Measurements from ENCODE around the gene SLCO3A1.
"Not testable (repeated sequence)": the region's sequence is repeated elsewhere in the genome, so short reads cannot be mapped to it uniquely, and the experiment has no call there.

The SLCO3A1 gene

DNA sequence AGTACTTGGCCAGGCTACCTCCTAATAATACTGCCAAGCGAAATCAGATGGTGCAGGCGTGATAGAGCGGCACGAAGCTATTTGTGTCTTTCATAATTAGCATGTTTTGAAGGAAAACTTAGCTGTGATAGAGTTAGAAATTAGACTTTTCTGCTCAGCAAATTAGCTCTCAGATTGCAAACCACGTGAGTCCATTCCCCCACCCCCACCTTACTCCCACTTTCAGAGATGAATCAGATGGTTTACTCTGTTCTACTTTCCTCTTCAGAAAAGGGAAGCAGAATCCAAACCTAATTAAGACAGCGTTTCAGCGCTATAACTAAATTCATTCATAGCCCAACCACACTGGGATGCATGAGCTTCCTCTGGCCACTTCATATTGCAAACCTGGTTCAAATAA, 214.6 kb downstream of the SLCO3A1 start:
- no peaks in the 10 kb centered on the region for H3K36me3 ChIP-seq (ENCODE audit: control insufficient read depth in 1 of 2, insufficient read depth in 2 of 2, low read length in 2 of 2)
- no peak overlapping the region for H3K27ac ChIP-seq (ENCODE audit: low read length)
- H3K27me3 ChIP-seq (ENCODE audit: low read depth, low read length), result no peaks in the 10 kb centered on the region
- no peaks in the 10 kb centered on the region for H3K9me3 ChIP-seq (ENCODE audit: control insufficient read depth in 1 of 2, low read length in 2 of 2)
- H3K4me1 ChIP-seq (ENCODE audit: control insufficient read depth in 1 of 2, insufficient read depth in 2 of 2, low read length in 2 of 2), result peaks cover 4% of the 10 kb centered on the region in 2 donors
- no peak overlapping the region for H3K4me3 ChIP-seq (ENCODE audit: low read depth in 1 of 2, low read length in 2 of 2)

DNA sequence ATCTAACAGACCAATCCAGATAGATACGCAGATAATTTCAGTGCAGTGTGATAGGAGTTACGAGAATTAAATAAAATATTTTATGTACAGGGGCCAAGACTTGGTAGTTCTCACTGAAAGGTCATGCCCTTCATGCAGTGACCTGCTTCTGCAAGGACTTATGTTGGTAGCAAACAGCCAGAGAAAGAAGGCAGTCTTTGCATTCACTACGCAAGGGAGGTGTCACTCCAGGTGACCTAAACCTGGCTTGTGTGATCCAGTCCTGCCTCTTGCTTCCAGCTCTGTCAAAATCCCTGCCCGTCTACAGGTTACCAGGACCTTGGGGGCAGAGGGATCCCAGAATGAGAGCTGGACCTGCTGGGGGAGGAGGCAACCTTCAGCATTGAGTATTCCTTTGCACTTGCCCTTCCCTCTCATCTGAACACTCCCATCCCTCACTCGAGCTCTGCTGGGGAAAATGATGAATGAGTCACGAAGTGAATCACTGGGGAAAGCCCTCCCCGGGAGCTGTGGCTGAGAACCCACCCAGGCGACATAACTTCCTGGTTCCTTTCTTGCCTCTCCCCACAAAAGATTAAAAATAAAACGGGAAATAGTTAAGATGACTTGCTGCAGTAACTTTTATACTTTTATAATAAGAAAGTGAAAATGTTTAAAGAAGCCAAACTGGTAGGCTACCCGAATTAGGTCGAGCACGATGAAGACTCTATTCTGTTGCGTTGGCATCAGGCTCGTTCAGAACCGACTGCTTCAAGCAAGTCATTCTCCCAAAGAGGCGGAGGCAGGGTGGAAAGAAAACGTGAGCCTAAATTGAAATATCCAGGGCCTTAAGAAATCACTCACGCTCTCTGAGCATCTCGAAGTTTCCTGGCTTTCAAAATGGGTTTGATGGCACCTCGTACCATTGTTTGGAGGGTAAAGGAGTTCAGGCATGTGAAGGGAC, 216.1 kb downstream of the SLCO3A1 start:
- Histone ChIP-seq H3K4me3 (ENCODE audit: low read depth in 1 of 2, low read length in 2 of 2) (peak overlapping the region in 1 of 2 donors; percentile 32), H3K4me1 (ENCODE audit: control insufficient read depth in 1 of 2, insufficient read depth in 2 of 2, low read length in 2 of 2) (peaks cover 5 to 8% of the 10 kb centered on the region in 2 donors), H3K27ac (ENCODE audit: low read length) (no peak overlapping the region)

DNA sequence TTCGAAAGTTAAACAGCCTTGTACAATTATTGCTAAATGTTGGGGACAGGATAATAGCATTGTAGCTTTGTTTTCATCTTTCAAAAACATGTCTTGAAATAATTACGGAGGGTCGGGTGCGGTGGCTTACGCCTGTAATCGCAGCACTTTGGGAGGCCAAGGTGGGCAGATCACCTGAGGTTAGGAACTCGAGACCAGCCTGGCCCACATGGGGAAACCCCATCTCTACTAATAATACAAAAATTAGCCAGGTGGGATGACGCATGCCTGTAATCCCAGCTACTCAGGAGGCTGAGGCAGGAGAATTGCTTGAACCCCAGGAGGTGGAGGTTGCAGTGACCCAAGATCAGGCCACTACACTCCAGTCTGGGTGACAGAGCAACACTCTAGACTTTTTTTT, 216.7 kb downstream of the SLCO3A1 start:
- not testable (repeated sequence) for H3K27ac ChIP-seq (ENCODE audit: low read length); H3K36me3 ChIP-seq (ENCODE audit: control insufficient read depth in 1 of 2, insufficient read depth in 2 of 2, low read length in 2 of 2); H3K9me3 ChIP-seq (ENCODE audit: control insufficient read depth in 1 of 2, low read length in 2 of 2); H3K27me3 ChIP-seq (ENCODE audit: low read depth, low read length)
- H3K4me3 ChIP-seq (ENCODE audit: low read depth in 1 of 2, low read length in 2 of 2), result peak overlapping the region in 1 of 2 donors; percentile 32
- H3K4me1 ChIP-seq (ENCODE audit: control insufficient read depth in 1 of 2, insufficient read depth in 2 of 2, low read length in 2 of 2), result peaks cover 5 to 12% of the 10 kb centered on the region in 2 donors

More for the DNA sequence above, 216.1 kb downstream of the SLCO3A1 start:
- H3K27me3 ChIP-seq (ENCODE audit: low read depth, low read length), result no peaks in the 10 kb centered on the region
- H3K9me3 ChIP-seq (ENCODE audit: control insufficient read depth in 1 of 2, low read length in 2 of 2), result no peaks in the 10 kb centered on the region
- H3K36me3 ChIP-seq (ENCODE audit: control insufficient read depth in 1 of 2, insufficient read depth in 2 of 2, low read length in 2 of 2), result no peaks in the 10 kb centered on the region

GRCh38 chr15:92071045-92071634, 217.6 kb downstream of the SLCO3A1 start:
- peaks cover 5 to 12% of the 10 kb centered on the region in 2 donors for H3K4me1 ChIP-seq (ENCODE audit: control insufficient read depth in 1 of 2, insufficient read depth in 2 of 2, low read length in 2 of 2)
- no peak overlapping the region for H3K4me3 ChIP-seq (ENCODE audit: low read depth in 1 of 2, low read length in 2 of 2)
- H3K9me3 ChIP-seq (ENCODE audit: control insufficient read depth in 1 of 2, low read length in 2 of 2), result no peaks in the 10 kb centered on the region

GRCh38 chr15:92073044-92073785, 219.7 kb downstream of the SLCO3A1 start:
- no peaks in the 10 kb centered on the region for H3K27me3 ChIP-seq (ENCODE audit: low read depth, low read length)
- H3K4me3 ChIP-seq (ENCODE audit: low read depth in 1 of 2, low read length in 2 of 2), result no peak overlapping the region
- no peak overlapping the region for H3K27ac ChIP-seq (ENCODE audit: low read length)
- peaks cover 5 to 12% of the 10 kb centered on the region in 2 donors for H3K4me1 ChIP-seq (ENCODE audit: control insufficient read depth in 1 of 2, insufficient read depth in 2 of 2, low read length in 2 of 2)
- H3K36me3 ChIP-seq (ENCODE audit: control insufficient read depth in 1 of 2, insufficient read depth in 2 of 2, low read length in 2 of 2), result no peaks in the 10 kb centered on the region
- no peaks in the 10 kb centered on the region for H3K9me3 ChIP-seq (ENCODE audit: control insufficient read depth in 1 of 2, low read length in 2 of 2)

More at GRCh38 chr15:92071045-92071634, 217.6 kb downstream of the SLCO3A1 start:
- H3K27me3 ChIP-seq (ENCODE audit: low read depth, low read length), result no peaks in the 10 kb centered on the region
- no peak overlapping the region for H3K27ac ChIP-seq (ENCODE audit: low read length)
- H3K36me3 ChIP-seq (ENCODE audit: control insufficient read depth in 1 of 2, insufficient read depth in 2 of 2, low read length in 2 of 2), result no peaks in the 10 kb centered on the region

- Histone ChIP-seq H3K4me3 (ENCODE audit: low read depth in 1 of 2, low read length in 2 of 2) (no peak overlapping the region), H3K9me3 (ENCODE audit: control insufficient read depth in 1 of 2, low read length in 2 of 2) (no peaks in the 10 kb centered on the region), H3K36me3 (ENCODE audit: control insufficient read depth in 1 of 2, insufficient read depth in 2 of 2, low read length in 2 of 2) (no peaks in the 10 kb centered on the region), H3K27ac (ENCODE audit: low read length) (no peak overlapping the region), H3K4me1 (ENCODE audit: control insufficient read depth in 1 of 2, insufficient read depth in 2 of 2, low read length in 2 of 2) (peaks cover 5 to 12% of the 10 kb centered on the region in 2 donors), H3K27me3 (ENCODE audit: low read depth, low read length) (no peaks in the 10 kb centered on the region)
Measured at GRCh38 chr15:92074101-92074500, 220.6 kb downstream of the SLCO3A1 start.

- no peaks in the 10 kb centered on the region for H3K36me3 ChIP-seq (ENCODE audit: control insufficient read depth in 1 of 2, insufficient read depth in 2 of 2, low read length in 2 of 2)
Measured at GRCh38 chr15:92074646-92075045, 221.1 kb downstream of the SLCO3A1 start.

DNA sequence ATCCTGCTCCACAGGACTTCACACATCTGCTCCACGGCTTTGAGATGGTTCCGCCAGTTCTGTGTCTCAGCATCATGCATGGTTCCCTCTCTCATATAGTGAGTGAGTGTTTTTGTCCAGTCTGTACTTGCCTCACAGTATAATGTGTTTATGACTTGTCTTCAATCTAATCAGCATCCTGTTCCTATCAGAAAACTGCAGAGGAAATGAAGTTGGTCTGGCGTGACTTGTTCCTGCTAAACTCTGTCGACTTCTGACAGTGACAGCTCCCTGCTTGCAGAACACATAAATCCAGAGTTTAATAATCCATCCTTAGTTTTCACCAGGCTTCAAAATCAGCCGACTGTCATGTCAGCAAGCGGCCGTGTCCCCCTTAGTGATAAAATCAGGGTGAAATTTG, 222.3 kb downstream of the SLCO3A1 start:
- Histone ChIP-seq H3K9me3 (ENCODE audit: control insufficient read depth in 1 of 2, low read length in 2 of 2) (no peaks in the 10 kb centered on the region), H3K36me3 (ENCODE audit: control insufficient read depth in 1 of 2, insufficient read depth in 2 of 2, low read length in 2 of 2) (no peaks in the 10 kb centered on the region), H3K4me3 (ENCODE audit: low read depth in 1 of 2, low read length in 2 of 2) (no peak overlapping the region), H3K27ac (ENCODE audit: low read length) (no peak overlapping the region), H3K4me1 (ENCODE audit: control insufficient read depth in 1 of 2, insufficient read depth in 2 of 2, low read length in 2 of 2) (peaks cover 5 to 8% of the 10 kb centered on the region in 2 donors), H3K27me3 (ENCODE audit: low read depth, low read length) (no peaks in the 10 kb centered on the region)

More at GRCh38 chr15:92074646-92075045, 221.1 kb downstream of the SLCO3A1 start:
- Histone ChIP-seq H3K9me3 (ENCODE audit: control insufficient read depth in 1 of 2, low read length in 2 of 2) (no peaks in the 10 kb centered on the region), H3K27ac (ENCODE audit: low read length) (no peak overlapping the region), H3K4me3 (ENCODE audit: low read depth in 1 of 2, low read length in 2 of 2) (no peak overlapping the region), H3K4me1 (ENCODE audit: control insufficient read depth in 1 of 2, insufficient read depth in 2 of 2, low read length in 2 of 2) (peaks cover 5 to 12% of the 10 kb centered on the region in 2 donors), H3K27me3 (ENCODE audit: low read depth, low read length) (no peaks in the 10 kb centered on the region)

GRCh38 chr15:92076541-92076940, 223.0 kb downstream of the SLCO3A1 start:
- Histone ChIP-seq H3K27ac (ENCODE audit: low read length) (no peak overlapping the region), H3K9me3 (ENCODE audit: control insufficient read depth in 1 of 2, low read length in 2 of 2) (no peaks in the 10 kb centered on the region), H3K4me1 (ENCODE audit: control insufficient read depth in 1 of 2, insufficient read depth in 2 of 2, low read length in 2 of 2) (peaks cover 5 to 9% of the 10 kb centered on the region in 2 donors), H3K36me3 (ENCODE audit: control insufficient read depth in 1 of 2, insufficient read depth in 2 of 2, low read length in 2 of 2) (no peaks in the 10 kb centered on the region), H3K27me3 (ENCODE audit: low read depth, low read length) (no peaks in the 10 kb centered on the region), H3K4me3 (ENCODE audit: low read depth in 1 of 2, low read length in 2 of 2) (no peak overlapping the region)

DNA sequence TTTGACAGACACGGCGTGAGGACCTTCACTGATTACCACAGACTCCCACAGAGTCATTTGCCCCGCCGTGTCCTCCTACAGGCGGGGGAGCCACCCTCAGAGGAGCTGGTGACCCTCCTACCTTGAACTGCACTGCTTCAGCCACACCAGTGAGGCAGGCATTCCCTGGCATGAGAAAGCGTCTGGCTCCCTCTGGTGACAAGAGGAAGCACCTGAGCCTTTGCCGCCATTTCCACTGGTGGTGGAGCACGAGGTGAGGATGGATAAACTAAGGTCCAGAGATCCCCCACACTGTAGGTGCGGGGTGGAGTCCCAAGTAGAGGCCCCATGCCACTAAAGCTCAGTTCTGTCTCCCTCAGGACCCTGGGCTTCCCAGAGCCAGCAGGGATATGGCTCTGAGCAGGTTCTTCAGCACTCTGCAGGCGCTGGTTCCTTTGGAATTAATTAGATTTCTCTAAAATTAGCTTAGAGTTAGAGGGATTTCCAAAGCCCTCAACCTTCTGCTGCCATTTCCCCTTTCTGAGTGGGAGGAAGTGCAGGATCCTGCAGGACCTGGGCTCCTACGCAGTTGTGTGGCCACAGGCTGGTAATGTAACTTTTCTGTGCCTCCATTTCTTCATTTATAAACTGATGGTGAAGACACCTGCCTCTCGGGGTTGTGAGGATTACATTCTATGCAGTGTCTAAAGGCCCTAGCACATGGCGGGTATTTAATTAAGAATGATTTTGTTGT, 224.0 kb downstream of the SLCO3A1 start:
- Histone ChIP-seq H3K4me3 (ENCODE audit: low read depth in 1 of 2, low read length in 2 of 2) (no peak overlapping the region), H3K36me3 (ENCODE audit: control insufficient read depth in 1 of 2, insufficient read depth in 2 of 2, low read length in 2 of 2) (no peaks in the 10 kb centered on the region), H3K27me3 (ENCODE audit: low read depth, low read length) (no peaks in the 10 kb centered on the region), H3K27ac (ENCODE audit: low read length) (no peak overlapping the region), H3K9me3 (ENCODE audit: control insufficient read depth in 1 of 2, low read length in 2 of 2) (no peaks in the 10 kb centered on the region), H3K4me1 (ENCODE audit: control insufficient read depth in 1 of 2, insufficient read depth in 2 of 2, low read length in 2 of 2) (peaks cover 5 to 19% of the 10 kb centered on the region in 2 donors)

Data from muscle layer of duodenum (tissue), 2 donors.